NCI-H187 treated with DMSO at 0.1 percent for 48 hours (cell line): ENCODE results near the gene KIAA1671.

ENCODE experiments used
- DNase-seq: peaks from one replicate; lab custom pipeline; 2025; lab: John Stamatoyannopoulos, UW

Gene KIAA1671

DNA sequence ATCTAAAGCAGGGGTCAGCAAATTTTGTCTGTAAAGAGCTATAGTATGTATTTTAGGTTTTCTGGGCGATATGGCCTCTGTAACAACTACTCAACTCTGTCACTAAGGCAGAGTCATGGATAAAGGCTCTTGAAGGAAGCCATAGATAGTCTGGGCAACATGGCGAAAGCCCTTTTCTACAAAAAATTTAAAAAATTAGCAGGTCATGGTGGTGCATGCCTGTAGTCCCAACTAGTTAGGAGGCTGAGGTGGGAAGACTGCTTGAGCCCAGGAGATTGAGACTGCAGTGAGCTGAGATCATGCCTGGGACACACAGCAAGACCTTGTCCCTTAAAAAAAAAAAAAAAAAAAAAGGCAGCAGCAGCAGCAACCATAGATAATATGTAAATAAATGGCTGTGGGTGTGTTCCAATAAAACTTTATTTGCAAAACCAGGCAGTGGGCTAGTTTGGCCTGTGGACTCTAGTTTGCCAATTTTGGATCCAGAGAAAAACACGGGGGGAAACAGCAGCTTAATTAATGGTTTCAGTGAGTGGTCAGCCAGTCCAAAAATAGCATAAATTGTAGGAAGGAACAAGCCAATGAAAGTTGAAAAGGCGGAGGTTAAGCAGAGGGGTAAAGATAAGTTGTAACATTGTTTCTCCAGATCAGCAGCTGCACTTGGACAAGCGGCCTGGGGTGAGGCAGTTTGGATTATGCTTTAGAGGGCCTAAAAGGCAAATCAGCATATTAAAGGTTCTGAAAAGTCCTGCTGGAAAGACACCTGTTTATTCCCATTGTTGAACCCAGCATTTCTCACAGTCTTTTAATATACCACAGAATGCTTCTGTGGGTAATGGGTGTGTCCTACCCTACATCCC is 62.6 kb downstream of the KIAA1671 start:
- no peak for DNase-seq

- DNase-seq = no peak
These were observed 63.8 kb downstream of the KIAA1671 start for GRCh38 chr22:25016311-25016710.

GRCh38 chr22:25018009-25018408 is 65.5 kb downstream of the KIAA1671 start:
- no peak for DNase-seq

DNA sequence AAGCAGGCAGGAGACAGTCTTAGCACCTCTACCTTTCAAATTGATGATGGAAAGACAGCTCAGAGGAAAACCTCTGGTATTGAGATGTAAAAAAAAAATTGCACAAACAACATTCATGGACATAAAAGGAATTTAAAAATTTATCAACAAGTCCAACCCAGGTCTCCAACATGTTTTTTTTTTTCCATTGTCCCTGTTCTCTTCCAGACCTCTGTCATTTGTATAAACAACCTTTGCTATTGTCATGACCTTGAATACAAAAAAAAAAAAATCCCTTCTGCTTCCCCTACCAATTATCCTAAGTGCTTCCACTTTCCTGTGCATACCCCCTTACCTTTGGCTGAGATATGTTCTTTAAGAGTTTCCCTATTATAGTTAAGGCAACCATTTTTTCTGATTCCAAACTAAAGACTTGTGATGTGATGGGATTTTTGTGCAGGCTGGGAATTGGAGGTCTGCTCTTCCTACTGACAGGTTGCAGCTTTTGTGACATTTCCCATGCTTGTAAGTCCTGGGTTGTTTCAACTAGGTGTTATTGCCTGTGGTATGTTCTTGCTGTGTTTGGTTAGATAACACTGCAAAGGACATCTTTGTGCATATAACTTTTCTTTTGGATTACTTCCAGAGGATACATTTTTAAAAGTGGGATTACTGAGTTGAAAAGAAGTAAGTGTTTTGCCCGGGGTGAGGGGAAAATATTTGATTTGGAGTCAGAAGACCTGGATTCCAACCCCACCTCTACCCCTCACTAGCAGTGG is 67.1 kb downstream of the KIAA1671 start:
- no peak for DNase-seq

- DNase-seq = no peak
These were observed 68.9 kb downstream of the KIAA1671 start for GRCh38 chr22:25021409-25021808.

GRCh38 chr22:25021976-25022711 is 69.6 kb downstream of the KIAA1671 start:
- no peak for DNase-seq

DNA sequence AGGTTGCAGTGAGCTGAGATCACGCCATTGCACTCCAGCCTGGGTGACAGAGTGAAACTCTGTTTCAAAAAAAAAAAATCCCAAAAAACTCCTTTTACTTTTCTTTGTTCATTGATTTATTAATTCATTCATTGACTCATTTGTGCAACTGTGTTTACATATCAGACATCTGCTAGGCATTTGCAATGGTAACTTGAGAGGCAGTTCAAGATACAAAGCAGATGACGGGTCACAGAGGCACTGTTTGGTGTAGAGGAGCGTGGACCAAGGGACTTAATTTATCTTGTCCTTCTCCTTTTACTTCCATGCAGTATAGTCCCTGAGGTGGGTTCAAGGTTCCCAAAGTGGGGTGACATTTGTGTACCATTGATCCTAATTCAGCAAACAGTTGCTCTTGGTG is 71.4 kb downstream of the KIAA1671 start:
- DNase-seq = no peak

DNA sequence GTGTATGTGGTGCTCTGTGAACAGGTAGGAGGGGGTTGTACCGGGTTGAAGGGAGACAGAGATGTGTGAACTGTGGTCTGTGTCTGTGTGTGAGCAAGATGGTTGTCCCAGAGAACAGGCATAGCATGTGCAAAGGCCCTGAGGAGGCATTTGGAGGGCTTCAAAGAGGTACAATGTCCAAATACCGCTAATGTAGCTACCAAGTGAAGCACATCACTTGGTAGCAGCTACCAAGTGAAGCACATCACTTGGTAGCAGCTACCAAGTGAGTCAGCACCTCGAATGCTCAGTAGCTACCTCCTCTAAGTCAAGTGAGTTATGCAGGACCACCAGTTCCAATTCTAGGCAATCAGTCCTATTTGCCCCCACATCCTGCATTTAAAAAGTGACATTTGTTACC is 72.4 kb downstream of the KIAA1671 start:
- no peak for DNase-seq

GRCh38 chr22:25025491-25026400 is 73.2 kb downstream of the KIAA1671 start:
- DNase-seq = no peak

DNA sequence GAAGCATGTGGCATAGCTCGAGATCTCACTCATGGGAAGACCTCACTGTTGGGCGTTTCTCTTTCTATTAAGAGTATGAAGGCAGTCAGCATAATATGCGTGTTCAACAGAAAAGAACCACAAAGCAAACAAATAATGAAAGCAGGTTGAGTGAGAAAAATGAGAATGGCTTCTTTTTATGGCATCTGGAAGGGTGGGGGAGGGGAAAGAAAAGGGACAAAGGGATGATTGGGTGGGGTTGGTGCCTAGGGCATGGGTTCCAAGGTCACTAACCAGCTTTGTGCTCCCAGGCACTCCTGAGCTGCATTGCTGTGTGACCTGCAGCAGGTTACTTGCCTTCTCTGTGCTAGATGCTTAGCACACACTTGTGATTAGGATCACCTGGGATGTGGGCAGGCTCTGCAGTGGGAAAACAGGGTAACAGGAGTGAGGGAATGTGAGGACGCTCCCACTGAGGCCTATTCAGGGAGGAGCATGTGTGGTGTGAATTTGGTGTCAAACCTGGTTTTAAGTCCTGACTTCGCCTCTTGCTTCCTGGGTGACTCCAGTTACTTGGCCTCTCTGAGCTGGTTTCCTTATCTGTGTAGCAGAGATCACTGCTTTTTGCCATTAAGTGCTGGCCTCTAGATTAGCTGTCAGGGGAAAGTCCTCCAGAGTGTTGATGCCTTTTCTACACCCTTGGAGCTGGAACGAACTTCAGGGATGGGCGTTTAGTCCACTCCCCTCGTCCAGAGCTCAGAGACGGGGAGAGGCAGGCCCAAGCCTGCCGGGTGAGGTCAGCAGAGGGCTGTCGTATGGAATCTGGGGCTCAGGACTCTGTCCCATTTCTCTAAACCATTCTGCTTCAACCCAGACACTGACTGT is 74.8 kb downstream of the KIAA1671 start:
- DNase-seq = no peak

- no peak for DNase-seq
These were observed 75.7 kb downstream of the KIAA1671 start for GRCh38 chr22:25027959-25028840.

DNA sequence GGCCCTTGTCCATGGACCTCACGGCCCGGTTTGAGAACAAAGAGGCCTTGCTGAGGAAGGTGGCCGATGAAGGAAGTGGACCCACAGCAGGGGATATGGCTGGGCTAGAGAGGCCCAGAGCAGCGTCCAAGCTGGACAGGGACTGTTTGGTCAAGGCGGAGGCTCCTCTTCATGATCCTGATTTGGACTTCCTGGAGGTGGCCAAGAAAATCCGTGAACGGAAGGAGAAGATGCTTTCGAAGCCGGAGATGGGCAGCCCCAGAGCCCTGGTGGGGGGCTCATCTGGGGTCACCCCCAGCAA is 76.3 kb downstream of the KIAA1671 start:
- no peak for DNase-seq

DNA sequence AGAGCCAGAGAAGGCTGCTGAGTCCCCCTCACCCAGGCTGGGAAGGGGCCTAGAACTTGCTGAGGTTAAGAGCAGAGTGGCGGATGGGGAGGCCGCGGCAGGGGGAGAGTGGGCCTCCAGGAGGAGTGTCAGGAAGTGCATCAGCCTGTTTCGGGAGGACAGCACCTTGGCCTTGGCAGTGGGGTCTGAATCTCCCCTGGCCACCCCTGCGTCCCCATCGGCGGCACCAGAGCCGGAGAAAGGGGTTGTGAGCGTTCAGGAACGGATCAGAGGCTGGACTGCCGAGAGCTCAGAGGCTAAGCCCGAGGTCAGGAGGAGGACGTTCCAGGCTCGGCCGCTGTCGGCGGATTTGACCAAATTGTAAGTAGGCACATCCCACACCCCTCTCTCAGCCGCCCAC is 76.7 kb downstream of the KIAA1671 start:
- no peak for DNase-seq

- DNase-seq = no peak
These were observed 78.1 kb downstream of the KIAA1671 start for GRCh38 chr22:25030636-25031035.

DNA sequence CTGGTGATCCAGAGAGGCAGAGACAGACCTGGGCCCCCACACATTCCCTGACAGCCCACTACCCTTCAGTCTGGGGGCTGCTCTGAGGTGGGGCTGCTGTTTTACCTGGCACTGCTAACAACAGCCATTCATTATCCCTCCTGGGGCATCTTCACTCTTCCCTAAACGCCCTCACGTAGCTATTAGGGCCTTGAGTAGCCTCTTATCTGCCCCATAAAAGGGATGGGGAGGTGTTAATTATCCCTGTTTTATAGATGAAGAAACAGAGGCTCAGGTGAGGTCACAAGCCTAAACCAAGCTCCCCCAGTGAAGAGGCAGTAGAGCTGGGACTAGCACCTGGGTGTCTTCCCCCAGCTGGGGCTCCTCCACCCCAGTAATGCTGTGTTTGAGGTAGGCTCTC is 79.5 kb downstream of the KIAA1671 start:
- DNase-seq = no peak

GRCh38 chr22:25035715-25036114 is 83.2 kb downstream of the KIAA1671 start:
- no peak for DNase-seq

- DNase-seq = no peak
These were observed 85.7 kb downstream of the KIAA1671 start for GRCh38 chr22:25038239-25038638.

DNA sequence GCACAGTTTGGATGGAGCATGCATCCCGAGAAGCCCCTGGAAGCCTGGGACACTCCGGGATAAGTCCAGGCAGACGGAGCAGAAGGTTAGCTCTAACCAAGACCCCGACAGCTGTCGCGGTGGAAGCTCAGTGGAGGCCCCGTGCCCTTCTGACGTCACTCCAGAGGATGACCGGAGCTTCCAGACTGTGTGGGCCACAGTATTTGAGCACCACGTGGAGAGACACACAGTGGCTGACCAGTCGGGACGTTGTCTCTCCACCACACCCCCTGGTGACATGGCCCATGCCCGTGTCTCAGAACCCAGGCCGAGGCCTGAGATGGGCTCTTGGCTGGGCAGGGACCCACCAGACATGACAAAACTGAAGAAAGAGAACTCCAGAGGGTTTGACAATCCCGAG is 86.3 kb downstream of the KIAA1671 start:
- no peak for DNase-seq

DNA sequence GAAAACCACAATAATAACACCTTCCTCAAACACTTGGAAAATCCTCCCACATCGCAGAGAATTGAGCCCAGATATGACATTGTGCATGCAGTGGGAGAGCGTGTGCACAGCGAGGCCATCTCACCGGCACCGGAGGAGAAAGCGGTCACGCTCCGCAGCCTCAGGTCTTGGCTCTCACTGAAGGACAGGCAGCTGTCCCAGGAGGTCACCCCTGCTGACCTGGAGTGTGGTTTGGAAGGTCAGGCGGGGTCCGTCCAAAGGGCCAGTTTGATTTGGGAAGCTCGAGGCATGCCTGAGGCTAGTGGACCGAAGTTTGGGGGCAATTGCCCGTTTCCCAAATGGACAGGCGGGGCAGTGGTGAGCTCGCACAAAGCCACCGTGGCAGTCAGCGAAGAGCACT is 86.7 kb downstream of the KIAA1671 start:
- no peak for DNase-seq

DNA sequence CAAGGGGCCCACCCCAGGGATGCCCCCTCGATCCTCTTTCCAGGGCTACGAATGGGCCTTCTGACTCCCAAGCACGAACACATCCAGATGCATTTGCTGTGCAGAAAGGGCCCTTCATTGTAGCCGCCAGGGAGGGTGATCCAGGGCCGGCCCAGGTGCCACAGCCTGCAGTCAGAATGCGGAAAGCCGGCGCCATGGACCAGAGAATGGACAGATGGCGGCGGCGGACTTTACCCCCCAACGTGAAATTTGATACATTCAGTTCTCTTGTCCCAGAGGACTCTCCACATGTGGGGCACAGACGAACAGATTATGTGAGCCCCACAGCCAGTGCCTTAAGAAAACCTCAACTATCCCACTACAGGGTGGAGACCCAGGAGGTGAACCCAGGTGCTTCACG is 87.2 kb downstream of the KIAA1671 start:
- DNase-seq = no peak
